DMS153 treated with DMSO at 0.1 percent for 48 hours (cell line): ENCODE data around the gene ANKRD34C.

Experiments
- DNase-seq: peaks from one replicate; lab custom pipeline; 2025; ENCODE audit not compliant: unreplicated experiment; lab: John Stamatoyannopoulos, UW

ANKRD34C gene

GRCh38 chr15:79282371-79283251, at the start of gene ANKRD34C:
Gene ANKRD34C (plus strand): TSS chr15:79282722. CDS start chr15:79293285, 10,563 bp downstream.
- DNase-seq: no peak

DNA sequence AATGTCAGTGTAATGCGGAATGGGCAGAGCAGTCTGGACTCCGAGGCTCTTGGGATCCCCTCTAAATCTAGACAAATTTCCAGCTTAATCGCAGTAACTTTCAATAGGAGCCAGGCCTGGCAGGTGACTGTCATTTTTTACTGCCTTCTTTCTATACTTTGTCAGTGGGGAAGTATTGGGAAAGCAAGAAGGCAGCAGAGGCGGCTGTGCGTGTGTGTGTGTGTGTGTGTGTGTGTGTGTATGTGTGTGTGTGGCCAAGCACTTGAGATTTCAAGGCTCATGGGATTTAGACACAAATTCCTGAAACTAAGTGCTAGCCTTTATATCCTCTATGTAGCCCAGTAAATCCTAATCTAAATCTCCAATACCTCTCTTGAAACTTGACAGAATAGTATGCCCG, 49.3 kb upstream of the ANKRD34C start:
- DNase-seq: no peak

- DNase-seq: no peak
These were observed 42.5 kb upstream of the ANKRD34C start for GRCh38 chr15:79240036-79240435.

DNA sequence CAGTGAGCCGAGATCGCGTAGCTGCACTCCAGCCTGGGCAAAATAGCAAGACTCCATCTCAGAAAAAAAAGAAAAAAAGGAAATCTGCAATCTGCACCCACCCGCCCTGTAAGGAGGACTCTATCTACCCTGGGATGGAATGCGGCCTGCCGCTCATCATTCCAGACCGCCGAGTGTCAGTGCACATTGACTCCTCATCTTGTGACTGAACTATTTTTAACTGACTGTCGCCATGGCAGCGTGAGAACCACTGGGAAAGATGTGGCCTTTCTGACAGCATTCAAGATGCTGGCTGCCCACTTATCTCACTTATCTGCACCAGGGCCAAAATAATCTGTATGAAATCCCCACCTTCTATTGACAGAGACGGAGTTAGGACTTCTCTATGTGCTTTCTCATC, 38.8 kb upstream of the ANKRD34C start:
- no peak for DNase-seq

- no peak for DNase-seq
These were observed 37.6 kb upstream of the ANKRD34C start for GRCh38 chr15:79244876-79245275.

DNA sequence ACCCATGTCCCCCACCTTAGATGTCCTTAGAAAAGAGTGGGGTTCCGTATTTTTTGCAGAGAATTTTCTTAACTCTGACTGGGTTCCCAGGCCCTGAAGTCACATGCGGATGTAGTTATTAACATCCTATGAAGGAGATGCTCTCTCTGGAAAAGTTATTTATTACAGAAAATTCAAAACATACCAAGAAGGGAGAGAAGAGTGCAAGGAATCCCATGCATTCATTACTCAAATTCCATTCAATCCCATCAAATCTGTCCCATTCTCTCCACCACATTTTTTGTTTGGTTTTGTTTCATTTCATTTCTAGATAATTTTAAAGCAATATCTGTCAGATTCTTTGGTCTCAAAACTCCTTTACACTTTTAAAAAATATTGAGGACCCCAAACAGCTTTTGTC, 34.3 kb upstream of the ANKRD34C start:
- DNase-seq: no peak

DNA sequence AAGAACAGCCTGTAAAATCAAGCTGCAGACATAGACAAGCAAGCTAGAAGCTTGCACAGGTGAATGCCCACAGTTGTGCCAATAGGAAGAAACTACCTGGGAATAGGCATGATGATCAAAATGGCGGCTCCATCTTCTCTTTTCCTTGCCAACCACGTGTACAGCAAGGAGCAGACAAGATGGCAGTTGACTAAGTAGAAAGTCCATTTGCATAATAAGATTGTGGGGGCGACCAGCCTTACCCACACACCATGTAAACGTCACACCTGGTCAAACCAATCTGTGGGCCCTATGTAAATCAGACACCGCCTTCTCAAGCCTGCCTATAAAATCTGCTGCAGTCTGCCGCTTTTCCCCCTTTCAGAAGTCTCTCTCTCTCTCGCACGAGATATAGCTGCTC, 25.1 kb upstream of the ANKRD34C start:
- no peak for DNase-seq

- no peak for DNase-seq
These were observed 20.7 kb upstream of the ANKRD34C start for GRCh38 chr15:79261836-79262235.

- no peak for DNase-seq
These were observed 17.4 kb upstream of the ANKRD34C start for GRCh38 chr15:79265167-79265566.

DNA sequence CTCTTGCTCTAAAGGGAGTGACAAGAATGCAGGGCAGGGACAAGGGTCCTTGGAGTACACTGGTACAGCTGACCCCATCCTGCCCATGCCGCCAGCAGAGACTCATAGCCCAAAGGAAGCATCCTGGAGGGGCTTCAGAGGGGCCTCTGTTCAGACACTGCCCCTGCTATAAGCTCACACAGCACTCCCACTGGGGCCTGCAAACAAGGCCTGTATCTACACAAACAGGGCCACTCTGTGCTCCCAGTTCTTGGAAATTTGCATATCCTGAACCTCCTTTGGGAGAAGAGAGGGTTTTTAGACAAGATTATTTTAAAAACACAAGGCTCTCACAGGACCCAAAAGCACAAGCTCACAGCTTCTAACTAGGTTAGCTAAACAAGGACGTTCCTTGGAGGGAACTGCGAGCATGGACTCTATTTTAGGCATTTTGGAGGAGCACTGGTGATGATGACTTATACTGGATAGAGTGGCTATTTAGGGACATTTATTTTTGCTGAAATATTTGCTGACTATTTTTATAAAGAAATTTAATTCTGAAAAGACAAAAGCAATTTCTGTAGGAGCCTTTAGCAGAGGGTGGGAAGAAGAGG, 16.4 kb upstream of the ANKRD34C start:
- no peak for DNase-seq

DNA sequence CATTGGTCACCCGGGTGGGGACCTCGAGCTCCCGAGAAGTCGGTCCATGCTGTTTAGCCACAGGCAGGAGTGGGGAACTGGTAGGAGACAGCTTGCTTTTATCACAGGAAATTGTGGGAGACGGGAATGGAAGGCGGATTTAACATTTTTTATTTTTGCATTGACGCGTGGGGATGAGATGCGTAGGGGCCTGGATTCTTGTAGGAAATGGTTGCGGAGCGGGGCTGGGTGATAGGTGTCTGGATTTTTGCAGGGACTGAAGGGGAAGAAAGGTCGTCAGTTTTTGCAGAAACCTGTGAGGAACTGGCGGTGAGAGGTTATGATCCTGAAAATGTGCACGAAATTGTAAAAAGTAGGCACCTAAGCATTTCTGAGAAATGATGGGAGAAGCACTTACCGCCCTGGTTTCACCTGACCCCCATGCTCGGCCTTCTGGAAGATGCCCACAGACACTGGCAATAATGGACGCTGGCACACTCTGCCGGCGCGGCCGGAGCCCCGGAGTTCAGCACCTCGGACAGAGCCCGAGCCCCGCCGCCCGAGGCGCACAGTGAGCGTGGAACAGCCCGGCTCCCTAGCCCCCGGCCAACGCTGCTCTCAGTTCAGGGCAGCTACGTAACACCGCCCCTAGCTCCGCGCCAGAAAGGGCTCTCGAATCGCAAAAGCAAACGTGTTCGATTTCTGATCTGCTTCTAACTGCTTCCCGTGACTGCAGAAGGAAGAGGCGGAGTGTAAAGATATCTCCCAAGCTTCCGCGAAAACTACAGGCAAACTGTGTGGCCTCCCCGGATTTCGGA, 928 bp downstream of the ANKRD34C start:
- no peak for DNase-seq

- no peak for DNase-seq
These were observed 8.2 kb downstream of the ANKRD34C start for GRCh38 chr15:79290642-79291275.

DNA sequence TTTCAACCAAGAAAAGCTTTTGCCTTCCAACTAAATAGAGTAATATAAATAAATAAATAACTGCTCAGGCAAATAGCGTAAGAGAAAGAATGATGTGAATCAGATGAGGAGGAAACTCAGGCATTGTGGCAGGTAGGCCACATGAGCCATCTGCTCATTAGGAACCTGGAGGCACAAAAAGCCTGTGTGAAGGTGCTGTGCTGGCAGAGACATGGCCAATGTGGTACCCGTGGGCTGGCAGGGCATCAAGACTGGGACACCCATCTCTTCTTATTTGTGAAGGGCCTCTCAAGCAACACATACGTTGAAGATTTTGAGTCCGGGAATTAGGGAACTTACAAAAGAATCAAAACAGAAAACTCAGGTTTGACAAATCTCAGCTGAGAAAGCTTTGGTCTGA, 9.5 kb downstream of the ANKRD34C start:
- DNase-seq: no peak

DNA sequence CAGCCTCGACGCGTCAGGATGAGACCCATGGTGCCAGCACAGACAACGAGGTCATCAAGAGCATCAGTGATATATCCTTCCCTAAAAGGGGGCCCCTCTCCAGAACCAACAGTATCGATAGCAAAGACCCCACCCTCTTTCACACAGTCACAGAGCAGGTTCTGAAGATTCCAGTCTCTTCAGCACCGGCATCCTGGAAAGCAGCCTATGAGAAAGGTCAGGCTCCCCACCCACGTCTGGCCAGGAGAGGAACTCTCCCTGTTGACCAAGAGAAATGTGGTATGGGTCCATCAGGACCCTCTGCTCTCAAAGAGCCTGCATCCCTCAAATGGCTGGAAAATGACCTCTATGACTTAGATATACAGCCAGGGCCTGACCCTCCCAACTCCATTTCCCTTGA, 11.6 kb downstream of the ANKRD34C start:
- no peak for DNase-seq

DNA sequence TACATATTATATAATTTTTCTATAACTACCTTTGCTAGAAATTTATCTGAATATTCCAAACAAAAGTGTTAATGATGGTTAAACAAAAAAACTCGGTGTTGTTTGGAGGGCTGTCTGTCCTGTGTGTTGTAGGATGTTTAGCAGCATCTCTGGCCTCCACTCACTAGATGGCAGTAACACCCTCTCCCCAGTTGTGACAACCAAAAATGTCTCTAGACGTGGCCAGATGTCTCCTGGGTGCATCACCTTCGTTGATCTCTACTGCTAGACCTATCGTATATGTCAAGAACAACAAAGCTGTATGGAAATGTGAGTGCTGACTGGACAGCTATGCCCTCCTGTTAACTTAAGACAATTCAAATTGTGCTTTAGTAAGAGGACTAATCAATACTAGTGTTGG, 14.1 kb downstream of the ANKRD34C start:
- no peak for DNase-seq

DNA sequence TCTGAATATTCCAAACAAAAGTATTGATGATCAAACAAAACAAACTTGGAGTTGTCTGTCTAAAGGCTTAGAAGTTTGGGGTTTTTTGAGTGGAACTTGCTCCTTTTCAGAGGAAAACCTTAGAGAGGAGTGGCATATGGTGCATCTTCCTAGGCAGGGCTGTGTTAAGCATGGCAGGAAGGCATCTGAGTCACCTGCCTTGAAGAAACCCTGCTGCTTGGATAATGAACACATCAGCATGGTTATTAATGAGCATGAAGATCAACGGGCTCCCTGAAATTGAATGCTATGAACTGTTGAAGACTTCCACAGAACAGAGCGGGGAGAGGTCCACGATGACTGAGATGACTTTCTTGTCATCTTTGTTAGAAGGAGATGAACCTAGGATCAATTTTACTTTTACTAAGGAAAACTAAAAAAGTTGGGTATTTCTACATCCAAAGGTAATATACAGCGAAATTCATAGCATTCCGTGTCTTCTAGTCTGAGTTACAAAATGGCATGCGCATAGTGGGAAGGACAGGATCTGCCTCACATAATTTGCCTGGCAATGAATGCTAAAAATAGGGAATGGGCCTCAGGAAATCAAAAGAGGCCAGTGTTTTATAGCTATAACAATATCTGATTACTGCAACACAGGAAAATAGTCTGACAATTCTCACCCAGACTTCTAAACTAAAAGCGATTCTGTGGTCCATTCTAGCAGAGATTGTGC, 16.8 kb downstream of the ANKRD34C start:
- DNase-seq: no peak

- no peak for DNase-seq
These were observed 17.3 kb downstream of the ANKRD34C start for GRCh38 chr15:79299841-79300235.

- no peak for DNase-seq
These were observed 24.7 kb downstream of the ANKRD34C start for GRCh38 chr15:79307251-79307650.

GRCh38 chr15:79308874-79309273, 26.4 kb downstream of the ANKRD34C start:
- DNase-seq: no peak

GRCh38 chr15:79310612-79310984, 28.1 kb downstream of the ANKRD34C start:
- DNase-seq: no peak
